Activated CD8-positive, alpha-beta memory T cell treated with anti-CD3 and anti-CD28 coated beads for 48 hours (primary cell): Measurements from ENCODE around the gene ZNF829.

Experiments
- DNase-seq, 3 experiments: peaks; one replicate each; pipeline ENCODE4 v3.0.0-alpha.2; 2020; ENCODE audit warnings: low read depth in 2 of 3, low spot score in 2 of 3

Gene ZNF829

DNA sequence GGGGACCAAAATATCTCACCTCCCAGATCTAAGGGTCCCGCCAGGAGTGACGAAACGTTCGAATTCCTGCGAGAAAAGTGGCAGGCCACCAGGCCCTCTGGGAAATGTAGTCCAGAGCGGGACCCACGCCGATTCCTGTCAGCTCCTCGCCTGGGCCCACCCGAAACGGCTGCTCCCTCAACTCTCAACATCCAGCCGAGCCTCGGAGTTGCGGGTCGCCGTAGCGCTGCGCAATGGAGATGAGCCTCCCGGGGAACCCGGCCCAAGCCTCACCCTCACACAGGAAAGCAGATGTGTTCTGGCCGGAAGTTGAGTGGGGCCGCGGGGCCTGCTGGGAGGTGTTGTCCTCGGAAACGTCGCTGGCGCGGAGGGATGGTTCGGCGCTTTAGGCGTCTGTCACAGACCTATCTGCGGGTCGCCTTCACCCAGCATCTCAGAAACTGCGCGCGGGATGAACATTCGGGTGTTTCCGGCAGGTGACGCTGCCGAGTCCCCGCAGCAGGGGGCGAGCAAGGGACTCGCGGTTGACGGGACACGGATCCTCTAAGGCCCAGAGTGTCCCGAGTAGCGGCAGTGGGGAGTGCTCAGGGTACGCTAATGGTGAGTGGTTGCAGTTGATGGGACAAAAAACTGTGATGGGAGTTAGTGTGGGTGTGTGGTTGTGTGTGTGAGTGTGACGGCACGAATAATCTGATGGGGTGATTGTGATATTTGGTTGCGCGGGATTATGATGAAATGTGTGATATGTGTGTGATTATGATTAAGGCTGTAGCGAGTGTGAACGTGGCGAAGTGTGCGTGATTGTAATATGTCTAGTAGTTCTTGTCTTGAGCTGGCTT is at the start of gene ZNF829, which contains the start of gene ZNF568:
Gene ZNF829 (minus strand): TSS at position 300 of the 839 bp plus-strand sequence. CDS start 1,124 bp downstream, outside the sequence.
Gene ZNF568 (plus strand): TSS at position 341 of the 839 bp plus-strand sequence. CDS start 6,439 bp downstream, outside the sequence.
- peak; percentile 69 to 80 (median 77) for DNase-seq

- no peak for DNase-seq
These were observed 47.2 kb upstream of the ZNF829 start for GRCh38 chr19:36963280-36963679.

DNA sequence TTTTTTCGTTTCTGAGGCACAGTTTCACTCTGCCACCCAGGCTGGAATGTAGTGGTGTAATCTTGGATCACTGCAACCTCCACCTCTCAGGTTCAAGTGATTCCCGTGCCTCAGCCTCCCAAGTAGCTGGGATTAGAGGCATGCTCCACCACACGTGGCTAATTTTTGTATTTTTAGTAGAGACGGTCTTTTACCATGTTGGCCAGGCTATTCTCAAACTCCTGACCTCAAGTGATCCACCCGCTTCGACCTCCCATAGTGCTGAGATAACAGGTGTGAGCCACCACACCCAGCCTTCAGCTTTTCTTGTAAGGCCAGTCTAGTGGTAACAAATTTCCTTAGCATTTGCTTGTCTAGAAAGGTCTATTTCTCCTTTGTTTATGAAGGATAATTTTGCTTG is 46.3 kb upstream of the ZNF829 start:
- DNase-seq: no peak

DNA sequence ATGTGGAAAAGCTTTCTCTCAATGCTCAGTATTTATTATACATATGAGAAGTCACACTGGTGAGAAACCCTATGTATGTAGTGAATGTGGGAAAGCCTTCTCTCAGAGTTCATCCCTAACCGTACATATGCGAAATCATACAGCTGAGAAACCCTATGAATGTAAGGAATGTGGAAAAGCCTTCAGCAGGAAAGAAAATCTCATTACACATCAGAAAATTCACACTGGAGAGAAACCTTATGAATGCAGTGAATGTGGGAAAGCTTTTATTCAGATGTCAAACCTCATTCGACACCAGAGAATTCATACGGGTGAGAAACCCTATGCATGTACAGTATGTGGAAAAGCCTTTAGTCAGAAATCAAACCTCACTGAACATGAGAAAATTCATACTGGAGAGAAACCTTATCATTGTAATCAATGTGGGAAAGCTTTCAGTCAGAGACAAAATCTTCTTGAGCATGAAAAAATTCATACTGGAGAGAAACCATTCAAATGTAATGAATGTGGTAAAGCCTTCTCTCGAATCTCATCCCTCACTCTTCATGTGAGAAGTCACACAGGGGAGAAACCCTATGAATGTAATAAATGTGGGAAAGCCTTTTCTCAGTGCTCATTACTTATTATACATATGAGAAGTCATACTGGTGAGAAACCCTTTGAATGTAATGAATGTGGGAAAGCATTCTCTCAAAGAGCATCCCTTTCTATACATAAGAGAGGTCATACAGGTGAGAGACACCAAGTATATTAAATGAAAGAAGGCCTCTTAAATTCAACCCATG is 34.4 kb upstream of the ZNF829 start:
- DNase-seq: no peak

- DNase-seq: no peak
These were observed 23.1 kb upstream of the ZNF829 start for GRCh38 chr19:36939153-36939552.

DNA sequence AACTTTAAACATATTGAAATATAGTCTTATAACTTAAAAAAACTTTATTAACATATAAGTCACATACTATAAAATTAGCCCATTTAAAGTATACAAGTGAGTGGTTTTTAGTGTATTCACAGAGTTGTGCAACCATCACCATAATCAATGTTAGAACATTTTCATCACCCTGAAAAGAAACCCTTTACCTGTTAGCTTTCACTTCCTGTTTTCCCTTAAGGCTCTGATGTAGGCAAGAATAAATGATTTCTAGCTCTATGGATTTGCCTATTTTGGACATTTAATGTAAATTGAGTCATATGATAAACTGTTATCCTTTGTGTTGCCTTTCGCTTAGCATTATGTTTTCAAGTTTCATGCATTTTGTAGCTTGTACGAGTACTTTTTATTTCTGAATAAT is 15.6 kb upstream of the ZNF829 start:
- no peak for DNase-seq

DNA sequence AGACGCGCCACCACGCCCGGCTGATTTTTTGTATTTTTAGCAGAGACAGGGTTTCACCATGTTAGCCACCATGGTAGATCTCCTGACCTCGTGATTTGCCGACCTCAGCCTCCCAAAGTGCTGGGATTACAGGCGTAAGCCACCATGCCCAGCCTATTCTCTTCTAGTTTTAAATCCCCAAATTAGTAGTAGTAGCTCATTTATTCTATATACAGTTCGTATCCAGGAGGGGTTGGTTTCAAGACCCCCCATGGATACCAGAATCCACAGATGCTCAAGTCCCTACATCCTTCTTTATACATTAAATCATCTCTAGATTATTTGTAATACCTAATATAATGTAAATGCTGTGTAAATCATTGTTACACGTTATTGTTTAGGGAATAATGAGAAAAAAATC is 2.0 kb upstream of the ZNF829 start:
- DNase-seq: no peak

DNA sequence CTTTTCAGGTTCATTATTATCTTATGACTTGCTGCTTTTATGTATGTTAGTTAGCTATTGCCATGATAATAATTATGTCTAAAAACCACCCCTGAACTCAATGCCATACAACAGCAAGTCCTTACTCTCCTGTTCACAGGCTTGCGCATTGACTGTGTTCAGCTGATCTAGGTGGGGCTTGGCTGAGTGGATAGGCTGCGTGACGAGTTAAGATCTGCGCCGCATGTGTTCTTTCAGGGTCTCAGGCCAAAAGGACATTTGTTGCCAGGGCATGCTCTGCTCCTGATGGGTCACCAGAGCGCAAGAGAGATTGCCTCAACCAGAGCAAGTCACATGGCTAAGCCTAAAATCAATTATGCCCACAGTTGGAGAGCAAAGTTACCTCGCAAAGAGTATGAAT is 900 bp upstream of the ZNF829 start:
- DNase-seq: no peak

- DNase-seq: no peak
These were observed 17.7 kb downstream of the ZNF829 start for GRCh38 chr19:36898422-36898821.

- no peak for DNase-seq
These were observed 21.2 kb downstream of the ZNF829 start for GRCh38 chr19:36894849-36895383.

GRCh38 chr19:36891768-36892357 is 24.2 kb downstream of the ZNF829 start:
- DNase-seq: no peak

GRCh38 chr19:36876993-36877938 is 38.8 kb downstream of the ZNF829 start:
- no peak for DNase-seq

- no peak for DNase-seq
These were observed 64.2 kb downstream of the ZNF829 start for GRCh38 chr19:36851898-36852297.

GRCh38 chr19:36850559-36851442 is 65.3 kb downstream of the ZNF829 start, which contains the start of gene ZNF345:
Gene ZNF345, plus strand, starts transcription at chr19:36850876. Its CDS starts 25,955 bp downstream, at chr19:36876831.
- peak; percentile 43 to 59 (median 55) for DNase-seq

DNA sequence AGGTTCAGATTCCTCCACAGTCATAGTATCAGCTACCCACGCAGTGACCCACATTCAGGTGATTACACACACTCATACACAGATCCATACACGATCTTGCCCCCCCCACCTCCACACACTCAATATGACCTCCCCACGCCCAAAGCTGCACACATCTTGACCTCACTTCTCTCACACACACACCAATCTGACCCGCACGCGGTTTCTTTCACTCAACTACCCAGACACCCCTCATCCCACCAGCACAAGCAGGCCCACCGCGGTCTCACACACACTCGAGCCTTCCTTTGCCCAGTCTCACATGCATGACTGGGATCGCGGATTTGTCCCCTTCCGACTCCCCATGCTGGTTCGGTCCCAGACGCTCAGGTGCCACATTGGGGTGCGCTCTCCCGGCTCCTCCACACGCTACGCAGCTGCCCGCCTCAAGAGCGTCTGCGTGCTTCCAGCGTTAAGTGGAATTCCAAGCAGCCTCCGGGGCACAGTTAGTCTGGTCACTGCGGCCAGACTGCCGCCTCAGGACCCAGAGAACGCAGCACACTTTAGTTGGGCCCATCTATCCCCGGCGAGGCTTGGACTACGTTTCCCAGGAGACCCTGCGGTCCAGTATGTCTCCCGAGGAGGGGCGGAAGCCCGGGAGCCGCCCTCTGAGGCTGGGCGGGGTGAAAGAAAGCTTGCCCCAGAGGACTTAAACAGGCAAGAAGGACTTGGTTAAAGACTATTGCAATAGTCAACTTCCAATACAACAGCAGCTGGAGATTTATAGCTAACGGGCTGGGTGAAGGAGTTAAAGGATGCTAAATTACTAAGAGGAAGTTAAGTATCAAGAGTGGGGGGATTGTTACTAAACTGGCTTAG is 66.2 kb downstream of the ZNF829 start:
- peak; percentile 63 to 73 (median 69) for DNase-seq

DNA sequence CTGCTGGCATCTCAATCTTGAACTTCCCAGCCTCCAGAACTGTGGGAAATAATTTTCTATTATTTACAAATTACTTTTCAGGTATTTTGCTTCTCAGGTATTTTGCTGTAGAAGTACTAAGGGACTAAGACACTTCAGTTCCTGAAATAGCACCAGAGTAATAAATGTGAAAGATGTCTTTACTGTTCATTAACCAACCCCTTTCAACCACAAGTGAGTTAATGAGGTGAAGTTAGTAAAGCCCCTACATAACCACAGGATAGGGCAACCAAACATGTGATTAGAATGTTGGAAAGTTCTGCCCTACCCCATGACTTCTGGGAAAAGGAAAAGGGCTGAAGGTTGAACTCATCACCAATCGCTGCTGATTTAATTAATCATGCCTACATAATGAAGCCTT is 68.1 kb downstream of the ZNF829 start:
- no peak for DNase-seq

GRCh38 chr19:36838784-36839324 is 77.2 kb downstream of the ZNF829 start:
- DNase-seq: no peak
